NCI-H2196 (cell line): ENCODE results near the gene UBASH3B.

ENCODE experiments used
- DNase-seq: peaks from one replicate; lab custom pipeline; 2025; ENCODE audit not compliant: unreplicated experiment; lab: John Stamatoyannopoulos, UW

UBASH3B gene

GRCh38 chr11:122707111-122707510 lies 51.6 kb downstream of the UBASH3B start:
- DNase-seq: no peak

- no peak for DNase-seq
Measured at GRCh38 chr11:122707901-122708300, 52.4 kb downstream of the UBASH3B start.

DNA sequence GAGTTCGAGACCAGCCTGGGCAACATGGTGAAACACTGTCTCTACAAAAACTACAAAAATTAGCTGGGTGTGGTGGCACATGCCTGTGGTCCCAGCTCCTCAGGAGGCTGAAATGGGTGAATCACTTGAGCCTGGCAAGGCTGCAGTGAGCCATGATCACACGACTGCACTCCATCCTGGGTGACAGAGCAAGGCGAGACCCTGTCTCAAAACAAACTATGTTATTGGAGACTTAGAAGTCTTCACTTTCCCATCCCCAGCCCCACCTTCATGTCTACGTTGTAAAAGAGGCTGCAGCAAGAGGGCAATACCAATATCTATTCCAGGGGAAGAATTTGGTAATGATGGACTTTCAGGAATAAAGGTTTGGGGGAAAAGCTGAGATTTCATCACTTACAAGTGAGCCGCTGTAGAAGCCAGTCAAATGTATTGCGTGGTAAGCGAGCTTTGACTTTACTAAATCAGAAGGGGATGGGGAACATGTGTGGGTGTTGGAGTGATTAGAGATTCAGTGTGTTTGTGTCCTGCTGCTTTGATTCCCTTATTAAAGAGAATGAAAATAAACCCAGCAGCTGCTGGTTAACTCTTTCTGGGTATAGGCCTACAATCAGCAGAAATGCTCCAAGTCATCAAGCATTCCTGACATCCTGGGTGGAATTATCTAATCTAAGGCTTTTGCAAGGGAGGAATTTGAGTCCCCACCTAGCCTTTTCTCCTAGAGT lies 53.7 kb downstream of the UBASH3B start:
- no peak for DNase-seq

GRCh38 chr11:122711362-122711761 lies 55.8 kb downstream of the UBASH3B start:
- no peak for DNase-seq

DNA sequence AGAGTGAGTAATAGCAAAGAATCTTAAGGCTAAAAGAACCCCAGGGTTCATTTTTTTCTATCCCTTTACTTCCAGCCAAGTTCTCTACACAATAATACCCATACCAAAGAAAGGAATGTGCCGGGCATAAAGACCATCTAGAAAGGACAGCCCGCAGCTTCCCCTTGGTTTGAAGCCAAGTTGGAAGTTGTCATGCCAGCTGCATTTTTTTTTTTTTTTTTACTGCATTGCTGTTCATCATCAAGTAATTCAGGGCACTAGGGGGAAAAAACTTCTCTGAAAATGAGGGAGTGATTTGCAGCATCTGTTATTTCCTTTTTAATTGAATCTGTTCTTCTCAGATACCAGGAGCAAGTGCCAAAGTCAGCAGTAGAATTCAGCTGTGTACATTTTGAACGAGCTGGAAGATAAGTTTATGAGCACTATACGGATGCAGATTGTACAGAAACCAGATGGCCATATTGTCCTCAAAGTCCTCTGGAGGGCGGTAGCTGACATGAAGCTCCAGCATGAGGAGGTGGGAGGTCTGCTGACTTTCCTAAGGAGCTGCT lies 56.4 kb downstream of the UBASH3B start:
- no peak for DNase-seq

DNA sequence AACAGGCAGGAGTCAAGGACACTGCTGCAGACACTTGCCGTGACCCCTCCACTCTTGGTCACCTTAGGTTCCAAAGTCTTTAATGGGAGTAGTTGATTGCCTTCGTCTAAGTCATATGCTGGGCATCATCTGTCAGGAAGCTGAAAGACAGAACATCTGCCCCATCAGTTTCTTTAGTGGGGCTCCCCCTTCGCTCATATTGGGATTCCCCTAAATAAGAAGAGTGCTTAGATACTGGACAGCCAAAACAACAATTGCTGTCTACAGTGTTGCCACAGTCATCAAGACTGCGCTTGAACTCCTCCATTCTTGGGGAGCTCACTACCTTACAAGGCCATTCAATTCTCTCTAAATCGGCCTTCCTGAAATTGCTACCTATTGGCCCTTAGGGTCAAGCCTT lies 58.5 kb downstream of the UBASH3B start:
- no peak for DNase-seq

- no peak for DNase-seq
Measured at GRCh38 chr11:122714484-122714883, 59.0 kb downstream of the UBASH3B start.

DNA sequence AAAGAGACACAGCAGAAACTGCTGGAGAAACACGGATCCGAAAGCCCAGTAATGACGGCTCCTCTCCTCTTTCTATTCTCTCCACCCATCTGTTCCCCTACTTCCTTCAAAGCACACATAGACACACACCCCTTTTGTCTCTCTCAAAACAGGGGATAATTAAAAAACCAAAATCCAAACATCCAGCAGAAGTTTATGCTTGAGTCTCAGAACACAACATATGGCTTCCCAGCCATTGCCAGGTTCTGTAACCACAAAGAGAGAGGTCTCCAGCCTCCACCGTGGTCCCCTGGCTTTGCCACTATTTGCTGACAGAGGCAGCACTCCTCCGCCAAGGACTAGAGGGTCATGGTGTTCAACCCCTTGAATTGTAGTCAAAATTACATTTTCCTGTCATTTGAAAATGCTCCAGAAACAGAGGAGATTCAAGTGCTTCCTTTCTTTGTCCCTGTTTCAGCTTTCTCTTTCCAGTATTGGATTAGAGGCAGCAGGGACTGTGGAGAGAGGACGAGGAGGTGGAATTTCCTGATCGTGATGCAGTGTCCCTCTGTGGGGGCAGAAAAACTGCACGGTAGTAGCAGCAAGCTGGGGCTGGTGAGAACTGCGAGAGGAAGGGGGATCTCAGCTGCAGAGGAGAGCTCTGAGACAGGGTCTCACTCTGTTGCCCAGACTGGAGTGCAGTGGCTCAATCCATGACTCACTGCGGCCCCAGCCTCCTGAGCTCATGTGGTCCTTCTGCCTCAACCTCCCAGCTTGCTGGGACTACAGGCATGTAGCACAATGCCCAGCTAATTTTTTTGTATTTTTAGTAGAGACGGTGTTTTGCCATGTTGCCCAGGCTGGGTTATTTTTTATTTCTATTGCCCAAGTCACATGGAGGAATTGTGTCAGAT lies 60.3 kb downstream of the UBASH3B start:
- DNase-seq: no peak

- DNase-seq: no peak
Measured at GRCh38 chr11:122717264-122717867, 61.8 kb downstream of the UBASH3B start.

DNA sequence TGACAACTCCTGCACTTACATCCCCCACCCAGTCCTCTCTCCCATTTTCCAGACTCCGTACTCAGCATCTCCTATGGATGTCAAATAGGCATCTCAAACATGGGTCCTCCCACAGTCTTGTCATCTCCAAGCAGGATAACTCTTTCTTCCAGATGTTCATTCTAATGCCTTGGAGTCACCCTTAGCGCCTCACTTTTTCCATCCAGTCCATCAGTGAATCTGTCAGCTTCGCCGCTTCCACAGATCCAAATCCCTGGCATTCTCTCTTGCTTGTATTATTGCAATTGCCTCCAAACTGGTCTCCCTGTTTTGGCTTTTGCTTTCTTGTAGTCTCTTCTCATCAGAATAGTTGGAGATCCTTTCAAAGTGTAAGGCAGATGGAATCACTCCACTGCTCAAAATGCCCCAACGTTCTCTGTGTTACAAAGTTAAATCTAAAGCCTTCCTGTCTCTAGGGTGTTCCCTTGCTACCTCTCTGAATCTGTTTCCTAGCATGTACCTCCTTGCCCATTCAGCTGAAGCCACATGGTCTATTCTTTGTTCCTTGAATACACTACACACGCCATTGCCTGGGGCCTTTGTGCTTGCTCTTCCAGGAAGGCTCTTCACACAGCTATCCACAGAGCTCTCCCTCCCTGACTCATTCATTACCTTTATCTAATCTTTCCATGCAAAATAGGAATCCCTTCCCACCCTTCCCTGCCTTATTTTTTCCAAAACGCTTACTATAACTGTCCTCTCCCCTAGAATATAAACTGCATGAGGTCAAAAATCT lies 64.8 kb downstream of the UBASH3B start:
- DNase-seq: no peak

GRCh38 chr11:122721201-122721963 lies 65.9 kb downstream of the UBASH3B start:
- DNase-seq: no peak

- no peak for DNase-seq
Measured at GRCh38 chr11:122721964-122722266, 66.4 kb downstream of the UBASH3B start.

DNA sequence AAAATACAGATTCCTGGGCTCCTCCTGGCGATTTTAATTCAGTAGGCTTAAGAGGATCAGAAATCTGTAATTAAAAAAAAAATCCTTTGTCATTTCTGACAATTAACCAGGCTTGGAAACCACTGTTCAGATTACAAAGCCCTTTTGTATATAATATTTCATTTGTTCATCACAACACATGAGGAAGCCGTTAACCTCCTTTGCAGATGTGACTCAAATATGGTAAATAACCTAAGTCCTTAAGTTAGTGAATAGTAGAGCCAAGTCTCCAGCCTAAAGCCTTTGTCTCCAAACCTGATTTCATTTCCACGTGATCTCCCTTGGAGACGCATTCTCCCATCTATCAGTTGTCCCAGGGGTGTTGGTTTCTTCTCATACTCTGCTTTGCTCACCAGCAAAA lies 67.6 kb downstream of the UBASH3B start:
- no peak for DNase-seq

- no peak for DNase-seq
Measured at GRCh38 chr11:122723576-122723975, 68.1 kb downstream of the UBASH3B start.

- DNase-seq: no peak
Measured at GRCh38 chr11:122724520-122724919, 69.0 kb downstream of the UBASH3B start.

DNA sequence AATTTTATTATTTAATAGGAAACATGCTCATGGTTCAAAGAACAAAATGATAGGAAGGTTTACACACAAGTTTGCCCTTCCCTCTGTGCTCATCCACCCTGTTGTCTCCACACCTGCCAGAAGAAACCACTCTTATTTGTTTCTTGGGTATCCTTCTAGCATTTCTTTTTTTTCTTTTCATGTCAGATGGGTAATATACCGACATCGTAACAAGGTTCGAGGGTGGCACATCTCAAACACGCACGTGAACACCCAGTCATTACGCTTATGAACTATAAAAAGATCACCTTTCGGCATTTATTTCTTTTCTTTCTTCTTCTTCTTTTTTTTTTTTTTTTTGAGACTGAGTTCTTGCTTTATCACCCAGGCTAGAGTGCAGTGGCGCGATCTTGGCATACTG lies 70.5 kb downstream of the UBASH3B start:
- DNase-seq: no peak

- DNase-seq: no peak
Measured at GRCh38 chr11:122727101-122727929, 71.8 kb downstream of the UBASH3B start.

- no peak for DNase-seq
Measured at GRCh38 chr11:122728561-122728960, 73.0 kb downstream of the UBASH3B start.

- DNase-seq: no peak
Measured at GRCh38 chr11:122729139-122729538, 73.6 kb downstream of the UBASH3B start.
